AG09319 (cell line): Measurements from ENCODE around the gene INTS11.

Experiments used
- DNase-seq: peaks from one replicate; pipeline ENCODE4 v3.0.0-alpha.2; 2010; ENCODE audit warnings: low read depth; ENCODE audit errors: extremely low read depth
- CTCF ChIP-seq: IDR thresholded peaks from 2 replicates; pipeline ENCODE4 v1.5.1; 2011; ENCODE audit warnings: low read depth, mild to moderate bottlenecking, inconsistent platforms, low read length, moderate library complexity

INTS11 gene

DNA sequence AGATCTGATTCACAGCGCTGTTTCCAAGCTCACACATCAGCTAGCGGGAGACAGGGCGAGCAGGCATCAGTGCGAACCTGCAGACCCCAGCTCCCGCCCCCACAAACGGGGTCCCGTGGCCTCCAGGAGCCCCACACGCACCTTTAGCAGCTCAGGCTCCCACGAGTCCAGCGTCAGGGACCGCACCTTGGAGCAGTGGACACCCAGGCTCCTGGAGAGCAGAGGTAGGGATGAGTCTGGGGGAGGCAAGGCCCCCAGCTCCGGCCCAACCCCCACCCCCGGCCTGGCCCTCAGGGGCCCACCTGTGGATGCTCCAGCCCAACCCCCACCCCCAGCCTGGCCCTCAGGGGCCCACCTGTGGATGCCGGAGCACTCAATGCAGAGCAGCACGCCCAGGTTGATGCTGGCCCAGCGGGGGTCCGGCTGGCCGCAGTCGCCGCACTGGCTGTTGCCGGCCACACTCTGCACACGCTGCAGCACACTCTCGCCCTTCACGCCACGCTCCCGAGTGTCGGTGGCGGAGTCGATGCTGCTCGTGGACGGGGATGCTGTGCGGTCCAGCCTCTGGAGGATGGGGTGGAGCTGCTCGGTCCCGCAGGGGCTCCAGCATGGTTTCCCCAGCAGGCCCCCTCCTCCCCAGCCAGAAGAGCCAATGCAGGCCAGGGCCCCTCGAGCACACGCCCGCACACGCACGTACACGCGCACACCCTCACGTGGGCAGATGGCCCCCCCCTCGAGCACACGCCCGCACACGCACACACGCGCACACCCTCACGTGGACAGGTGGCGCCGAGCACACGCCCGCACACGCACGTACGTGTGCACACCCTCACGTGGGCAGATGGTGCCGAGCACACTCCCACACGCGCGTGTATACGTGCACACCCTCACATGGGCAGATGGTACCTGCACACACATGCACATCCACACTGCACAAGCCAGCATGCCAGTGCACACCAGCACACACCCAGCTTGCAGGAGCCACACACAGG, 28.1 kb downstream of the INTS11 start:
- TF ChIP-seq CTCF: no peak
- DNase-seq: no peak

DNA sequence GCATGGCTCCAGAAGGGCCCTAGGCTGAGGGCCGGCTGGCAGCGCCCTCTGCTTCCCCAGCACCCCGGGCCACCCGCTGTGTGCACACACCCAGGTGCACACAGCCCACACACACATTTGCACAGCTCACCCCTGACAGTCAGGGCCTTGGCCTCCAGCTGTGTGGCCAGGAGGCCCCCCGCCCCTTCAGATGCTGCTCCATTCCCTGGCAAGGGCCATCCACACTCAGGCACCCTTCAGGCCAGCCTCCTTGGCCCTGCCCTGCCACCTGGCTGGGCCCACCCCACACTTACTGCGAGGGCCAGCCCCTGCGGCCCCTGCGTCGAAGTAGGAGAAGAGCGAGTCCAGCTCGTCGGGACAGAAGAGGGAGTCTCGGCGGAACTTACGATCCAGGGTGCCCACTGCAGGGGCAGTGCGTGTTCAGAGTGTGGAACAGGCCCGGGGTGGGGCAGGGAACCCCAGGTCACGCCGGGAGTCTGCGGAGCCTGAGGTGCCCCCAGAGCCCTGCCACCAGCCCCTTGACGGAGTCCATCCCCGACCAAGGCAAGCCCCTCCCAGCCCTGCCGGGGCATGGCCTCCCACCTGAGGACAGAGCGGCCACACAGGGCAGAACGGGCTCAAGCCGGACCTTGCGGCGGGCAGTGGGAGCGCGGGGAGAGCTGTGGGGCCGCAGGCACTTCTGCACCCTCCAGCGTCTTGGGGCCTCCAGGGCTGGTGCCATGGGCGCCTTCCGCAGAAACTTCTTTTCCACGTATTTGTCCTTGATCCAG, 29.1 kb downstream of the INTS11 start:
- no peak for DNase-seq
- TF ChIP-seq CTCF: no peak

GRCh38 chr1:1294250-1294890, 30.1 kb downstream of the INTS11 start:
- no peak for DNase-seq
- no peak for TF ChIP-seq CTCF

GRCh38 chr1:1293263-1294249, 30.9 kb downstream of the INTS11 start:
- TF ChIP-seq CTCF: no peak
- DNase-seq: no peak

DNA sequence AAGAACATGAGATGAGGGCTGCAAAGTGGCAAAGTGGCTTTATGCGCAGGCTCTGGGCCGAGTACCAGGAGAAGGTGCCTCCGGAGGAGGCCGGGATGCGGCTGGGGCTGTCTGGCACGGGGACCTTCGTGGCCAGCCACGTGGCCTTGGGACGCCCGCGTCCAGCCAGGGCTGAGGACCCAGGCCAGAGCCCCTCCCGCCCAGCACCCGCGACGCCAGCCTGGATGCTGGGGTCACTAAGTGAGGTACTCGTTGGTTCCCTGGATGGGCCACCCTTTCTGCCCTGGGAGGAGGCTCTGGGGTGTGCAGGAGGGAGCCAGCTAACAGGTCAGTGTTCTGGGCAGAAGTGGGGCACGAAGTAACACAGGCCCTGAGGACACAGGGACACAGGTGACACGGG, 31.6 kb downstream of the INTS11 start:
- TF ChIP-seq CTCF: no peak
- DNase-seq: no peak

DNA sequence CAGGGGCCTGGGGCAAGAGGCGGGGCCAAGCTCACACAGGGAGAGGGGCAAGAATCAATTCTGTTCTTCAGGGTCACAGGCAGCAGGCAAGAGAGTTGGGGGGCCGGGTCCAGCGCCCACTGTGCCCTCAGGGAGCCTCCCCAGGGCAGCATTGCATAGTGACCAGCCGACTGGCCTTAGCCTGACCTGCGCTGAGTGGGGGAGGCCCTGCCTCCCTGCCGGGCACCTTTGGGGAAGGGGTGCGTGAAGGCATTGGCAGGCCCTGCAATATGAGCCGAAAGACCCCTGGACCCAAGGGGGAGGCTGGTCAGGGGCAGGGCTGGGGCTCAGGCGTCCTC, 32.0 kb downstream of the INTS11 start:
- no peak for TF ChIP-seq CTCF

More for the DNA sequence above, 32.0 kb downstream of the INTS11 start:
- no peak for DNase-seq
